Measurements from ENCODE around the gene GJD3.

GJD3 gene

GRCh38 chr17:40351359-40352236 lies 12.9 kb downstream of the GJD3 start:
- no peak for DNase-seq

DNA sequence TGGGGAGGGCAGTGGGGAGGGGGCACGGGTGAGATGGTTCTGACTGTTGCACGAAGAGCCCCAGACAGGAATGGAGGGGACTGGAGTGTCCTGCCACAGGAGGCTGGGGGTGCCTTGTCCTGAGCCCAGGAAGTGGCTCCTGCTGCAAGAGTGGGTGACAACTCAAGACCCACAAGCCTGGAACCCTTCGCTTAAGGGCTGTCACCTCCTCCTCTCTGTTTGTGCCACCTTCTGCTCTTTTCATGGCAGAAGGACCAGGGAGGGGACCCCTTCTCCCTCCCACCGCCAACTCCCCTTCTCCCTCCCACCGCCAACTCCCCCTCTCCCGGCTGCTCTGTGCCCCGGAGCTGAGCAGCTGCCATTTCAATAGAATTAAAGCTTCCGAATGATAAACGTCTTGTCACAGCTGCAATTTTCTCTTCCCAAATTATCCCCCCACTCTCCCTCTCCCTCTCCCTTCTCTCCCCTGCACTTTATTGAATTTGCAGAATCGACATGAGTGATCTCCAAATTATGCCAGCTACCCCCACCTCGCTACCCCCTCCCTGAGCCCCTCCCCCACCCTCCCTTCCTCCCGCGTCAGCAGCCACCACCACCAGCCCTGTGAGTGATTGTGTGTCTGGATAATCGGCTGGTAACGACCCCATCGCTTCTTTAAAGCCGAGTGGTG lies 13.7 kb downstream of the GJD3 start:
- DNase-seq, result no peak

DNA sequence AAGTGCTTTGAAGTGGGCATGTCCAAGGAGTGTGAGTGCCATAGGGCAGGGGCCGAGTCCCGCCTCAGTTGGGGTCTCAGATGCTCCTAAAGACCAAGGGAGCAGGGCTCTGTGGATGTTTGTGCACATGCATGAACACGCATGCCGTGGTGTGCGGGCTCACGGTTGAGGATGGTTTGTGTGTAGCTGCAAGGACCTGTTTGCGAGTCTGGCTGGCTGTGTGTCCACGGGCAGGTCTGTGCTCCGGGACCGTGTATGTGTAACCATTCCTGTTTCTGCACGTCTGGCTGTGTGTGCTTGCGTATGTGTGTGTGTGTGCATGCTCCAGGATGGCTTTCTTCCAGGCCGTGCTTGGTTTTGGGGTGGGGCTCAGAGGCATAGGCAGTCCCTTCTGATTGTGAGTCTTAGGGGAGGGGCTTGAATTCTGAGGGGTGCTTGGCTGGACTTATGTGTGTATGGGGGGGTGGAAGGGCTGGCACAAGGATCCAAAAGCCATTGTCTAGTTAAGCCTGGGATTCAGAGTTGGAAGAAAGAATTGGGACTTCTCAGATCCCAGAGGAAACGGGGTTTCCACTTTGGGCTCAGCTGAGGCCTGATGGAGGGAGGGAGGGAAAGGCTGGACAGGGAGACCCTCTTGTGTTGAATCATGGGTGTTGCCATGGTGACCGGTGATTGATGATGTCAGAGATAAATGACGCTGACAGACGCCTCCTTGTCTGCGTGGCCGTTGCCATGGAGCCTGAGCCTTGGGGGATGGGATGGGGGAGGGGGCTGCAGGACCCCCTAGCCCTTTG lies 14.4 kb downstream of the GJD3 start:
- DNase-seq, result no peak

- DNase-seq, result no peak
These were observed 15.1 kb downstream of the GJD3 start for GRCh38 chr17:40349477-40349894.

DNA sequence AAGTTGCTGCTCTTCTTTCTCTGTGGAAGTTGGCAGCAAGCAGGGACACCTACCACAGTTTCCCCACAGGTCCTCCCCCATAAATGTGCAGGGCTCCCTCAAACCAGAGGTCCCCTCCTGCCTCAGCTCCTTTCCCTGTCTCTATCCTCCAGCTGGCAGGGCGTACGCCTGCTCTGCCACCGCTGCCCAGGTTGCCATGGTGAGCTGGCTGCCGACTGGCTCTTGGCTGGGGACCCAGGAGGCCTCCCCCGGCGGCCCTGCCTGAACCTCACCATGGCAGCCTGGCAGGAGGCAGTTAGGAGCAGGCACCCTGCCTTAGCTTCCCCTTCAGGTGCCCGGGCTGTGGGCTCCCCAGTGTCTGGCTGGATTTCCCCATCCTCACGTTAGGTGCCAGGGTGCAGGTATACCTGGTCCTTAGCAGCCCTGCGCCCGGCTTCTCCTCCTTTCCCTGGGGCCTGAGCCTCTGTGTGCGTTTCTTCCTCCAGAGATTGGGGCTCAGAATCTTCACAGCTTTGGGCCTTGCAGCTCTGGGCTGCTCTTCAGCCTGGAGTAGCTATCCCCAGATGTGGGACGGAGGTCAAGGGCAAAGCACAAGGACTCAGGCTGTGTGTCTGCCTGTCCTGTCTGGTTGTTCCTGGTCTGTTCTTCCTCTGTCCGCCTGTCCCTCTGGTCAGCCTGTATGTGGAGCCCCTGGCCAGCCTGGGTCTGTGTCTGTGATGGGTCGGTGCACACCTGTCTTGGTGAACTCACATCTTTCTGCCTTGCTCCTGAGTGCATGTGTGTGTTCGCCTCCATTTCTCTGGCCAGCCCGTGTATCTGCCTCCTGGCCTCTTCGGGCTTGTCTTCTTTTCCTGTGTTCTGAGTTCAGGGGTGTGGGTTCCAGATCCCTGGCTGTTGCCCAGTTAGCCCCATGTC lies 15.7 kb downstream of the GJD3 start:
- peak; percentile 47 for DNase-seq

GRCh38 chr17:40348136-40348504 lies 16.4 kb downstream of the GJD3 start:
- no peak for DNase-seq

DNA sequence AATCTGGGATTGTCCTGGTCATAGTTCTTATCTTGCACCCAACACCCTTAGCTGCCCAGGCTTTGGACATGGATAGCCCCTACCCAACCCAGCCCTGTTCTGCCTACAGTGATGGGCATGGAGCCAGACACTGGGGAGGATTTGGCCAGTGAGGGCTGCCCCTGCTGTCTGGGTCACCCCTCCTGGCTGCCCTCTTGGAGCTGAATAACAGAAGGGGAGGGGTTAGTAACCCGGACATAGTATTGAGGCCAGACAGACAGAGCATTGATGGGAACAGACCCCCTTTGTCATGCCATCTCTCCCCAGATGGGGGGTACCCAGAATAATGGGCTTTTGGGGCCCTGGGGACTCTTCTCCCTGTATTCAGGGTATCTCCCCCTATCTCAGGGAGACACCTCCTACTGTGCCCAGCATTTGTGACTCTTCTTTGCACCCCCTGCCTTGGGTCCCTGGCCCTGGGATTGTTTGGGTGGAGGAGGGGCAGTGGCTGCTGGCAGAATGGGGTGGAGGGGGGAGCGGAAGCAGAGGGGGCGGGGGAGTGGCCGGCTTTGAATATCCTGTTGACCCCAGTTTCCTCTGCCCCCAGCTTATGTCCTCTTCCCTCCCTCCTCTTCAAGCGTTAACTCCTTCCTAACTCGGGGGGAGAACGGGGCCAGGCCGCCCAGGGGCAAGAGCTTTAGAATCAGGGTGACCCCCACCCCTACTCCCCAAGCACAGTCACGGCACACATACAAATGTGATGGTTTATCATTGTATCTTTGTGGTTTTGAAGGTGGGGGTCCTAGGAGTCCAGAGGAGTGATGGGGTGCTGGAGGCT lies 17.0 kb downstream of the GJD3 start:
- DNase-seq, result no peak

GRCh38 chr17:40346765-40347158 lies 17.8 kb downstream of the GJD3 start:
- DNase-seq, result no peak

DNA sequence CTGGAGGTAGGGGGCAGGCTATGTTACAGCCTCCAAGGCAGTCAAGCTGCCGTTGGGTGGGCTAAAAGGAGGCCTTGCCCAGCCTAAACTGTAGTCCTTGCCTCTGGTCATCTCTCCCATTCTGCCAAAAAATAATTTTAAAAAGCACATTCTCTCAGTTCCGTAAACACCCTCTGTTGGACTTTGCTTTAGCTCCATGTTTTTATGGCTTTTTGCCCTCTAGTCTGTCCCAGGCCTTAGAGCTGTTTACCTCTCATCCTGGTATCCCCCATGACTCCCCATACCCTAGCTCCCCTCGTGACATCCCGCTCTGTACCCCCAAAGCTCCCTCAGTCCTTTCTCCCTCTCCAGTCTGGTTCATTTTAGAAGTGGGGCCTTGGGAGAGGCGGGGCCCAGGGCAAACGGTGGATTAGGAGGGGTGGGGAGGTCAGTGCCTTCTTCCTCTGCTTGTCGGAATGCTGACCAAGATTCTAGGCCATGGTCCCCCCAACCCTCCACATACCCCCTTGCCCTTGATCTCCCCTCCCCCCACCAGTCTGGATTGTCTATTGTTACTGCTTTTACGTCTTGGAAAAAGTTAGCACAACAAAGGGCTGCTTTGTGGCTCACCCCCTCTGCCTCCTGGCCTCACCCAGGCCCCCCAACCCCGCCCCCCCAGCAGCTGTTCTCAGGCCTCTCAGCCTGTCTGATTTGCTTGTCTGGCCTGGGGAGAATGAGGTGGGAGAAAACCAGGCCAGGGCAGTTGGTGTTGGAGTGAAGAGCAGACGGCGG lies 18.4 kb downstream of the GJD3 start:
- DNase-seq, result no peak

DNA sequence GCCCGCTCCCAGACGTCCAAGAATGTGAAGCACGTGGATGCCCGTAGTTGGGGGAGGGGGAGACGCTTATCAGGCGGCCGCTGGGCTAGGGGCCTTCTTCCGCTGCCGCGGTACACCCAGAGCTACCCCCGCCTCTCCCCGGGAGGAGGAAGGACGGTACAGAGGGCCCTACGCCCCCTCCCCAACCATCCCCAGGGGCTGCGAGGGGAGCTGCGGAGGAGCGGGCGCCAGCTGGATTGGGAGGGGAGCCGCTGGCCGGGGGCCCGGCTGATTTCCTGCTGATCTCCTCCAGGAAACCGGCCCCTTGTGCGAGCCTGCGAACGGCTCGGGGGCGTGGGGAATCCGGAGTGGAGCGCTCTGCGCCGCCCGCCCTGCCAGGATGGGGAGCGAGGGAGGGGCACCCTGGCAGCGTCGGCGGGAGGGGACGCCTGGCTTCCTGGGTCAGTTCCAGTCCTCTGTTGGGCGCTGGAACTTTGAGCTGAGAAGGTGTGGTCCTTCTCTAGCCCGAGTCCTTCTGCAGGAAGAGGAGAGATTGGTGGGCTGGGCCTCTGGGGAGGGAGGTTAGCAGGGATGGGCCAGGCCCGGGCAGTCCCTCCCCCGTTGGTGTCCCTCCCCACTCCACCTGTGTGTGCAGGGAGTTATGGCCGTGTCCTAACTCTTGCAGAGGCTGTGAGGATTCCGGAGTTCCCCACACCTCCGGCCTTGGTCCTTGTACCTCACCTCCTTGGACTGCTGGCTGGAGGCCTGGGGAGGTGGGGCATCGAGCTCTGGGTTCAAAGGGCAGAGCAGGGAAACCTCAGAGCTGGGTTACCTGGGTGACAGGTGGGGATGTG lies 19.2 kb downstream of the GJD3 start:
- DNase-seq, result no peak

- DNase-seq, result no peak
These were observed 19.9 kb downstream of the GJD3 start for GRCh38 chr17:40344421-40345160.

DNA sequence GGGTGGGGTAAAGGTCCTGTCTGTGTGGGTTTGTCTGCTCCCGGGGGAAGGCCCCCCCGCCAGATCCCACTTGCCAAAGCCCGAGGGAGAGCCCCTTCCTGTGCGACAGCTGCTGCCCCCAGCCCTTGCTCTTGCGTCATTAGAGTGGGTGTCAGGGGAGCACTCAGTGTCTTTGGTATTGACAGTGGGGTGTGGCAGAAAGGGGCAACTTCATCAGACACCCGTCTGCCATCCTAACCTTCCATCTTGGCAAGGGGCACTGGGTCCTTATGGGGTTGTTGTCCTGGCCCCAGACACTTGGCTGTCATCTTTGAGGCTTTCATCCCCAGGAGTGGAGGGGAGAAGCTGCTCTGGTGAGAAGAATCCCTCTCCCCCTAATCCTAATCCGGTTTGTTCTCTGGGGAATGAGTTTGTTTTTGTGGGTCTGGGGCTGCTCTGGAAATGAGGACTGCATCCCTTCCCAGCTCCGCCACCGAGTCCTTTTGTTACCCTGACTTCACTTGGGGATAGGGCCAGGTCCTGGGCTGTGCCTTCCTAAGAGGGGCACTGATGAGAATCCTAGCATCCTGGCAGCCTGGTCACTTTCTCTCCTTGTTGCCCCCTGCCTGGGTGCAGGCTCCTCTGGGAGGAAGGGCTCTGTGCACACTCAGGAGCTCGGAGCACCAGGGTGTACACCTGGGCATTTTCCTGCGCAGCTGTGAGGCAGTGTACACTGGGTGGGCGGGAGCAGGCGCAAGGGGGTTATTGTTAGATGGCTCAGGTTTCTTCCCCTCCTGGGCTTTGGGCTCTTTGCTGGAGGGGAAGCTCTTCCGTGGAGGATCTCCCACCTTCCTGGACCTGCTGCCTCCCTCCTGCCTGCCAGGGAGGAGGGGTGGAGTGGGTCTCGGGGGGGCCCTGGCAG lies 21.1 kb downstream of the GJD3 start:
- no peak for DNase-seq

DNA sequence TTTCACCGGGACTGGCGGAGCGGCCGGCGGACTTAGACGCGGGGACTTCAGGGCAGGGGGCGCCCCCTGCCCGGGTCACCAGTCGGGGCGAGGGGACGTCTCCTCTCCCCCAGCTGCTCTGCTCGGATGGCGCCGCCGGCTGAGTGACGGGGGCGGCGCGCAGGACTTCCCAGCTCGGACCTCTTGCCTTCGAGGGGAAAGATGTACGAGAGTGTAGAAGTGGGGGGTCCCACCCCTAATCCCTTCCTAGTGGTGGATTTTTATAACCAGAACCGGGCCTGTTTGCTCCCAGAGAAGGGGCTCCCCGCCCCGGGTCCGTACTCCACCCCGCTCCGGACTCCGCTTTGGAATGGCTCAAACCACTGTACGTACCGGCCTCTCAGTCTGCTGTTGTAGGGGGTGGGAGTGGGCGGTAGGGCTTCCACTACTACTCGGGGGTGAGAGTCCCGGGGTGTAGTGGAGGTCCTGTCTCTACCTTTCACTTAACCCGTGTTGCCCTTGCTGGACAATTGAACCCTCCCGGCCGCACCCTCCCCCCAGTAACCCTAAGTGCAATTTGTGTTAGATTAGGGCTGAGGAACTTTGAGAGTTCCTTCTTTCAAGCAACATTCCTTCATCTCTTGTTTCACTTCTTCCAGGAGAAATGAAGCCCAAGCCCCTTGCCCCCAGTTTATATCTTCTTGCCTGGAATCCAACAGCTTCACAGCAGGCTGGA lies 21.9 kb downstream of the GJD3 start:
- DNase-seq, result no peak

GRCh38 chr17:40341808-40342503 lies 22.6 kb downstream of the GJD3 start:
- peak; percentile 59 for DNase-seq

DNA sequence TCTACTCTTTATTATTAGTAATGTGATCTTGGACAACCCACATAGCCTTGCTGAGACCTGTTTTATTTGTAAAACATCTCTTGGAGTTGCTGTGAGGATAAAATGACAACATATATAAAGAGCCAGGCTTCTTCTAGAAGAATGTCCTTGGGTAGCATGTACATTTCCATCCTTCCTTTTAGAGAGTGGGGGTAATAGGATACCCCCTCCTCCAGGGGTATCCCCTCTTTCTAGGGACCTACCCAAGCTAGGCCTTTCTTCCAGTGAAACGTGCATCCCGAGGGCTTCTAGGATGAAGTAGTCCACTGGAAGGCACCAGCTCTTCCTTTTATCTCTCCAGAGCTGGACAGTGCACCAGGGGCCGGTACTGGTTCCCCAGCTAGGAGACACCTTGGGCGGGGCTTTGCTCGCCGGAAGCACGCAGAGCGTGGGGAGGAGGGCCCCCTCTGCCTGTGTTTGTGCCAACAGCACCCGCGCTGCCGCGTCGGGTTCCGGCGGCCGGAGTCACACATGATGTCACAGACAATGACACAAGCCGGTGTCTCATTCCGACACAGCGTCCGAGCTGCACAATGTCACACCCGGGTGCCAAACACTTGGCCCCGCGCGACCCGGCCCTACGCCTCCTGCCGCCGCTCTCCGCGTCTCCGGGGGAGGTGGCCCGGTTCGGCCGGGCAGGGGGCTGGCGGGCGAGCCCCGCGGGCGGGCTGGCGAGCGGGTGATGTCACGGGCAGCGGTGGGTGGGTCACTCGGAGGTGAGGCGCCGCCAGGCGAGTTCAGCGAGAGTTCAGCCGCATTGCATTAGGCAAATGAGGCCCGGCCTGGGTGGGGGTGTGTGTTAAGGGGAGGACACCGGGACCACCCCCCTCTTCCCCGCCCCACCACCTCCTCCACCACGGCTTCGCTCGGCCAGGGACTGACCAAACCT lies 23.4 kb downstream of the GJD3 start:
- DNase-seq, result peak; percentile 71

DNA sequence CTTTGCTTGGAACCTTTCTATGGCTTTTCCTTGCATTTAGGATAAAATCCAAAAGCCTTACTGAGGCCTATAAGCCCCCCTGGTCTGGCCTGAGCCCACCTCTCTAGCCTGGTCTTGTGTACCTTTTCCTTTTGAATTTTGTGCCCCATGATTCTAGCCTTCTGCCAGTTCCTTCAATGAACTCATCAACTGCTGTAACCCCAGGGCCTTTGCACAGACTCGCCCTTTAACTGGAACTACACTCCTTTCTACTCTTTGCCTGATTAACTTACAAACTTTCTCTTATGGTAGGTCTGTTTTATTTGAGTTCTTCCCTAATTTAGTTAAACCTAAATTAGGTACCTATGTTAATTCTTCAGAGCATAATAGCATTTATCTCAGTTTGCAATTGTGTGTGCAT lies 24.2 kb downstream of the GJD3 start:
- DNase-seq, result no peak

Measured in NCI-H345 (cell line).